Psoas muscle (tissue), 8 donors: ENCODE data around the gene RAB3IP. TPM values are rescaled to one million over a fixed set of nuclear protein-coding genes. Genes with fewer than 3 reads are reported as not detected.

Experiments
- ATAC-seq, 4 donors: fragments of 200-7000 bp; cut with Tn5 transposase; one replicate each; pipeline ENCODE4 v1.9.1; 2020; ENCODE audit warnings: moderate library complexity in 3 of 4, mild to moderate bottlenecking in 2 of 4
- DNase-seq, 2 donors: peaks; one replicate each; pipeline ENCODE4 v3.0.0-alpha.2; 2020
- H3K27ac ChIP-seq: fragments of 200-600 bp; one replicate; pipeline ENCODE4 v1.8.0; 2022
- H3K27me3 ChIP-seq, 3 donors: fragments of 200-600 bp in 1 of 3; one replicate each; pipeline versions ENCODE4 v1.6.1 to v1.8.0; 2013 to 2022; ENCODE audit warnings: low read length in 2 of 3, mild to moderate bottlenecking in 2 of 3, moderate library complexity in 1 of 3; ENCODE audit not compliant: insufficient read depth in 3 of 3
- H3K36me3 ChIP-seq, 2 donors: fragments of 200-600 bp in 1 of 2; one replicate each; pipeline versions ENCODE4 v1.6.1 to v1.8.0; 2013 to 2022; ENCODE audit warnings: low read depth in 1 of 2, mild to moderate bottlenecking in 1 of 2, moderate library complexity in 1 of 2; ENCODE audit not compliant: insufficient read depth in 1 of 2
- H3K4me1 ChIP-seq: fragments of 200-600 bp; one replicate; pipeline ENCODE4 v1.8.0; 2022
- H3K4me3 ChIP-seq: fragments of 200-600 bp; one replicate; pipeline ENCODE4 v1.8.0; 2022; ENCODE audit warnings: mild to moderate bottlenecking
- H3K9me3 ChIP-seq: fragments of 200-600 bp; one replicate; pipeline ENCODE4 v1.8.0; 2022
- WGBS, 3 donors: extraction: QIAGEN DNeasy Blood & Tissue Kit; methylation state at CpG; one replicate each; pipeline versions ENCODE4 v1.1.6 to v1.1.7; 2013; 5-methylcytosine and 5-hydroxymethylcytosine counted together
- intact Hi-C, 2 donors: fragments of 100-400 bp; cut with DNase I; formaldehyde crosslinking; loops; one replicate each; pipeline versions ENCODE4 v1.11.0 to v1.14.2; 2022
- polyA plus RNA-seq, 3 donors: library from polyadenylated mRNA; stranded (reverse); fragments of 200-250 nt; gene quantifications; one replicate each; pipeline ENCODE4 v1.2.3, GENCODE V29; 2013
- total RNA-seq, 4 donors: library from RNA; stranded (reverse); fragmentation: NEBNext Ultra II Directional in 2 of 4; extraction: Animal tissue kit (Norgen Biotek cat#: 25700) in 2 of 4; gene quantifications; one replicate each; pipeline versions ENCODE4 v1.2.1 to v1.2.4, GENCODE V29; 2021 to 2023
- TF ChIP-seq, protein P1 (sequence below): fragments of 200-600 bp; IDR thresholded peaks from one replicate; pipeline ENCODE4 v1.8.0; 2022; ENCODE audit warnings: antibody characterized with exemption
- donor health status: healthy with polysubstance abuse.
- donor health status: DM: no; HTN: no; CAD: no; lungs with moderate emphysema.
- donor health status: Bipolar disorder and iron deficiency.
- donor health status: healthy.
- donor health status: DM: yes; HTN: yes; CAD: no.
- donor health status: DM: no; HTN: no; CAD: no.
- donor health status: DM: no; HTN: no; CAD: no.
- donor health status: DM: yes; HTN: yes; CAD: no.

The RAB3IP gene
- total and polyA plus RNA-seq, 7 donors, result 11.3 to 38.2 (median 19.3) TPM

DNA sequence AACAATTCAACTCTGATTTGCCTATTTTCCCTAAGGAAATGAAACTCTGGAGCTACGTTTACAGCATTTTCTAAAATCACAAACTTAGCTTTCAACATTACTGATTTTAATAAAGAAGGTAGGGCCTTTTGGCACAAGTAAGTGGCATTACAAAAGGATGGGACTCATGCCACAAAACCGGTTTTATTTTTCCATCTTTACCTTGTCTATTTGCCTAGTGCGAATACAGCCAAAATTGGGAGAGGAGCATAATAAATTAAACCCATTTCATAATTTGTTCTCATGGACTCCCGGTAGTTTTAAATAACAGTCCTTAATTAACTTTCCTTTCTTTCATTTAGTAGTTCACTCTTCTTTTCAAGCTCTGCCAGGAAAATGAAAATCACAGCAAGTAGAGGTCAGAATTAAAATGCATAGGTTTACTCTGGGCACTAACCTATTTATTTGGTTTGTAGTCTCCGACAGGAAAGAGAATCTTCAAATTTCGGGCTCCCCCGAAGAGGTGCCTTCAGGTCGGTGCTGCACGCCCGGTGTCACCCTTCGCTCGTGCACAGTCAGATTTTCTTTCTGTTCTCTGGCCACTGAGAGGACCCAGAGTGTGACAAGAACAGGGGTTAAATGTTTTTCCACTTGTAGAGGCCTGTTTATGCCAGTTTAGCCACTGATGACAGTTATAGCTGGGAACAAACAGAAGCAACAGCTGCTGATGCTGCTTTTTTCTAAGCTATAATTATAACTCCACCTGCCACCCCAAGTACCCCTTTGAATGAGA, 39.7 kb upstream of the RAB3IP start, which contains the start of gene BEST3:
Gene BEST3, minus strand, starts transcription at position 535 of the 772 bp plus-strand sequence. CDS start 1,505 bp downstream, outside the sequence.
- Histone ChIP-seq H3K9me3 (no peaks in the 10 kb centered on the region), H3K36me3 (peaks cover 0 to 10% of the 10 kb centered on the region in 2 donors), H3K27me3 (no peaks in the 10 kb centered on the region), H3K4me1 (peaks cover 17% of the 10 kb centered on the region), H3K27ac (peak within 1 kb of the TSS; percentile 84), H3K4me3 (peak within 1 kb of the TSS; percentile 66)
- ATAC-seq (peak; percentile 91 to 92 (median 92)), DNase-seq (peak; percentile 34 to 75)
- TF ChIP-seq, protein P1, sequence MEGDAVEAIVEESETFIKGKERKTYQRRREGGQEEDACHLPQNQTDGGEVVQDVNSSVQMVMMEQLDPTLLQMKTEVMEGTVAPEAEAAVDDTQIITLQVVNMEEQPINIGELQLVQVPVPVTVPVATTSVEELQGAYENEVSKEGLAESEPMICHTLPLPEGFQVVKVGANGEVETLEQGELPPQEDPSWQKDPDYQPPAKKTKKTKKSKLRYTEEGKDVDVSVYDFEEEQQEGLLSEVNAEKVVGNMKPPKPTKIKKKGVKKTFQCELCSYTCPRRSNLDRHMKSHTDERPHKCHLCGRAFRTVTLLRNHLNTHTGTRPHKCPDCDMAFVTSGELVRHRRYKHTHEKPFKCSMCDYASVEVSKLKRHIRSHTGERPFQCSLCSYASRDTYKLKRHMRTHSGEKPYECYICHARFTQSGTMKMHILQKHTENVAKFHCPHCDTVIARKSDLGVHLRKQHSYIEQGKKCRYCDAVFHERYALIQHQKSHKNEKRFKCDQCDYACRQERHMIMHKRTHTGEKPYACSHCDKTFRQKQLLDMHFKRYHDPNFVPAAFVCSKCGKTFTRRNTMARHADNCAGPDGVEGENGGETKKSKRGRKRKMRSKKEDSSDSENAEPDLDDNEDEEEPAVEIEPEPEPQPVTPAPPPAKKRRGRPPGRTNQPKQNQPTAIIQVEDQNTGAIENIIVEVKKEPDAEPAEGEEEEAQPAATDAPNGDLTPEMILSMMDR, result no peak
- 23 to 29% (median 25%) methylated on average over 12 of the region's 12 CpGs for WGBS, 3 donors
- intact Hi-C loops, result loop anchor here in 1 of 2 donors (5.0 kb wide), 1 partner anchor 42 kb away; no protein-coding TSS in a partner anchor

DNA sequence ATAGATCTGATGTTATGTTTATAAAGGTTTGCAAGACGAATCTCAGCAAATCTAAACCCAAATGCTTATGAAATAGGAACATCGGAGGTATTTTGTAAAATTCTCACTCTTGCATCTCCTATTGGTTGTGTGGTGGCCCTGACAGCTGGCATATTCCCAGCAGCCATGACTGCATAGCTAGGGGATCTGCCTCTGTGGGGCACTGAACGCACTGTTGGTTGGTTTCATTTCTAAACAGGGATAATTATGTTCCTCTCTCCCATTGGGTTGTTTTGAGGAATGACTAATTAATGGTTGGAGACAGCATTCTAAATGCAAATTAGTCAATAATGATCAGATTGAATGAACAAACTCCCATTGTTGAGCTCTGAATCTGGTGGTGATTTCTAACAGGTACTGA, 36.8 kb upstream of the RAB3IP start:
- Histone ChIP-seq H3K27ac (peak overlapping the region; percentile 14), H3K4me3 (no peak overlapping the region), H3K9me3 (no peaks in the 10 kb centered on the region), H3K36me3 (peaks cover 0 to 4% of the 10 kb centered on the region in 2 donors), H3K27me3 (no peaks in the 10 kb centered on the region), H3K4me1 (no peaks in the 10 kb centered on the region)
- TF ChIP-seq, protein P1, result no peak
- ATAC-seq (no peak), DNase-seq (no peak)
- WGBS, 3 donors, result 70 to 94% (median 82%) methylated on average over 3 of the region's 3 CpGs
- intact Hi-C loops, result no loop called here

DNA sequence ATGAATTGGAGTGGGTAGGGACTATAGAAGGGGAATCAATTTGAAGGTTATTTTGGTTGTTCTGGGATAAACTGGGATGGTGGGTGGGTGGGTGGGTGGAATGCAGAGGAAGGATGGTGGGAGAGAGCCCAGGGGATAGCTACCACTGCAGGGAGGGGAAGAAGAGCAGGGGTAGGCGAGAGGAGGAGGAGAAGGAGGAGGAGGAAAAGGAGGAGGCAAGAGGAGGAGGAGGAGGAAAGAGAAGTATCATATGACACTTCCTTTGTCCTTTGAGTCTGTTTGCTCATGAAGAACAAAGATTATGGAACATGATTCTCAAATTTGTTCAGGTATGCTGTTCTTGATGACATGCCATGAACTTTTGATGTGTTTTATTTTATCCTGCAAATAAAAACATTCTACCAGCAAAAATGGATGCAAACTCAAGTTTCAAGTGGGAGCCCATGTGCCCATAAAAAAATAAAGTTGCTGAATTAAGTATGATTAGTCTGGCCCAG, 35.5 kb upstream of the RAB3IP start:
- DNase-seq, result no peak
- Histone ChIP-seq H3K27me3 (no peaks in the 10 kb centered on the region), H3K4me1 (no peaks in the 10 kb centered on the region), H3K4me3 (no peak overlapping the region), H3K27ac (no peak overlapping the region), H3K9me3 (no peaks in the 10 kb centered on the region), H3K36me3 (no peaks in the 10 kb centered on the region)
- intact Hi-C loops, result no loop called here
- ATAC-seq, result no peak
- TF ChIP-seq, protein P1, result no peak
- WGBS, 3 donors, result 76 to 91% (median 81%) methylated on average over 1 of the region's 1 CpG

DNA sequence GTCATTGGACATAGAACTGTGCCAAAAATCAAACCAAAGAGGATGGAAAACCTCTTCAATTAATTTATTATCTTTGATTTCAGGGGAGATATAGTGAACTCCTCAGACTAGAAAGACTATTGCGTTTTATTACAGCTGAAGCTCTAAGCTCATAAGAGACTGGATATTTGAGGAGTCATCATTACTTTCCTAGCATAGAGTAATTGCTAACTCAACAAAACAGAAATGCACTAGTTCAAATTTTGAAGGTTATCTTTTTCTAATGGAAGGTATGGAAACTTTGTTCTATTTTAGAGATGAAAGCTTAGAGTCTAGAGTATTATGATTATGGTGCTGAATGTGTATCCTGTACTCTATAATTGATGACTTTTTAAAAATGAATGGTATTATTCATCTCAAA, 34.3 kb upstream of the RAB3IP start:
- DNase-seq (no peak), ATAC-seq (no peak)
- TF ChIP-seq, protein P1, result no peak
- Histone ChIP-seq H3K4me3 (no peak overlapping the region), H3K9me3 (no peaks in the 10 kb centered on the region), H3K27ac (no peak overlapping the region), H3K4me1 (no peaks in the 10 kb centered on the region), H3K36me3 (no peaks in the 10 kb centered on the region), H3K27me3 (no peaks in the 10 kb centered on the region)
- WGBS, 3 donors, result 0% methylated on average over 1 of the region's 1 CpG
- intact Hi-C loops, result no loop called here
